NCI-H2227 (cell line): ENCODE results near the gene PSME1.
A peak's percentile ranks its signal among the peaks of the same experiment; 100 is the strongest.

Source experiments
- DNase-seq: peaks from one replicate; lab custom pipeline; 2025; ENCODE audit not compliant: unreplicated experiment; lab: John Stamatoyannopoulos, UW

Gene PSME1

GRCh38 chr14:24127673-24128072 is 8.3 kb upstream of the PSME1 start:
- no peak for DNase-seq

DNA sequence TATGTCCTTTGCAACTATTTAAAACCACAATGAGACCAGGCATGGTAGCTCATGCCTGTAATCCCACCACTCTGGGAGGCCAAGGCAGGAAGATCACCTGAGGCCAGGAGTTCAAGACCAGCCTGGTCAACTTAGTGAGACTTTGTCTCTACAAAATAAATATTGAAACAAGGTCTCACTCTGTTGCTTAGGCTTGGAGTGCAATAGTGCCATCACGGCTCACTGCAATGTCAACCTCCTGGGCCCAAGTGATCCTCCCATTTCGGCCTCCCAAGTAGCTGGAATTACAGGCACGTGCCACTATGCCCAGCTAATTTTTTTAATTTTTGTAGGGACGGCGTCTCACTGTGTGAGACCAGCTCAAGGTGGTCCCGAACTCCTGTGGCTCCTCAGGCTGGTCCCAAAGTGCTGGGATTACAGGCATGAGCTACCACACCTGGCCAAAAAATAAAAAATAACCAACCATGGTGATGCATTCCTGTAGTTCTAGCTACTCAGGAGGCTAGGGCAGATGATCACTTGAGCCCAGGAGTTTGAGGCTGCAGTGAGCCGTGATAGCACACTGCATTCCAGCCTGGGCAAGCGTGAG is 6.5 kb upstream of the PSME1 start:
- DNase-seq, result no peak

DNA sequence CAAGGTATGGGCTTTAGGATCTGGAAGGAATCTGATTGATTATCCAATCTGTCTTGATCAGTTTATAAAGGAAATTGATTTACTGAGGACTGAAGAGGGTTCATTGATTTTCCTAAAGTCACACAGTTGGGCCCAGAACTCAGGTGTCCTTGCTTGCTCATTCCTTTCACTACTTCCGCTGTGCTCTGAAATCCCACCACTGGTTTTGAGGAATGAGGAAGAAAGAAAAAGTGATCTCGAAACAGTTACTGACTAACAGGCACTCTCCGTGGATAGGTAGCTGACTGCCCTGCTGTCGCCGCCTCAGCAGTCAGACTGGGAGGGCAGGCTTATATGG is 5.6 kb upstream of the PSME1 start, which contains the start of gene FITM1:
FITM1 (plus strand) TSS at position 280 of the 337 bp plus-strand sequence. CDS start 905 bp downstream, outside the sequence.
- no peak for DNase-seq

DNA sequence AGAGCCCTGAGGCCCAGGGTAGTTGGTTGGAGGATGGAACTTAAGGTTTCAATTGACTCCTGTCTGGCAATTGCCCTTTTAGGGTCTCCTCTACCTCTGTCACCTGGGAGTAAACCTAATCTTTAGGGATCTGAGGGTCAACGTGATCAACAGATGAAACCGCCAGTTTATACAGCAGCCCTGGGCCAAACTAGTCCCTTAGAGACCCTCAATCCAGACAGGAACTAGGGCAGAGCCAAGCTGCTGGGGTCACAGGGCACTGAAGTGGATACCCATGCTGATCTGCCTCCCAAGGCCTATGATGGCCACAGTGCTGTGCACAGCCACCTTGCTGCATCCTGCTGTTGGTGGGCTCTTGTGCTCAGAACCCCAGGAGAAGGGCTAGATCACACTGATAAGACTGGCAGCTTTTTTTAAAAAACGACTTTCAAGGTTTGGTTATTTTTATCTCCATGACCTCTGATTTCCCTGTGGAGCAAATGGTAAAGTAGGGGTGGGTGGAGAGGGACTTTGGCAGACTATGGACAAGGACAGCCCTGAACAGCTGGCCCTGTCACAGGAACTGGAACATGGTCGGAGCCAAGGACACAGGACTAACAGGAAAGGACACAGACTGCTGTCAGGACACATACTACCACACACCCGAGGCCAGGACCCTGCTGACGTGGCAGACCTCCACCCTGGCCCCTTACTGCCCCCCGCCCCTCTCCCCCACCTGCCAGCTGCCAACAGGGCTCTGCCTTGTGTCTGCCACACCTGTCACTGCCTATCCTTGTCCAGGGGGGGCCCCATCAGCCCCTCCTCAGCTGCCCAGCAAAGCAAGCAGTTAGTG is 5.1 kb upstream of the PSME1 start:
- no peak for DNase-seq

DNA sequence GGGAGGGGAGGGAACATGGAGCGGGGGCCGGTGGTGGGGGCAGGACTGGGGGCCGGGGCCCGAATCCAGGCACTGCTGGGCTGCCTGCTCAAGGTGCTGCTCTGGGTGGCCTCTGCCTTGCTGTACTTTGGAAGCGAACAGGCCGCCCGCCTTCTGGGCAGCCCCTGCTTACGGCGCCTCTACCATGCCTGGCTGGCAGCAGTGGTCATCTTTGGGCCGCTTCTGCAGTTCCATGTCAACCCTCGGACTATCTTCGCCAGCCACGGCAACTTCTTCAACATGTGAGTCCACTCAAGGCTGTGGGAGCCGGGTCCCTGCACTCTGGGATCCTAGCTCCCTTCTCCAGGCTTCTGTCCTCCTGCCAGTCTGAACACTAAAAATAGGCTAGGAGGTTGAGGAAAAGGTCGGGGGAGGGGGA is 4.4 kb upstream of the PSME1 start:
- no peak for DNase-seq

GRCh38 chr14:24132061-24132685 is 3.8 kb upstream of the PSME1 start:
- no peak for DNase-seq

DNA sequence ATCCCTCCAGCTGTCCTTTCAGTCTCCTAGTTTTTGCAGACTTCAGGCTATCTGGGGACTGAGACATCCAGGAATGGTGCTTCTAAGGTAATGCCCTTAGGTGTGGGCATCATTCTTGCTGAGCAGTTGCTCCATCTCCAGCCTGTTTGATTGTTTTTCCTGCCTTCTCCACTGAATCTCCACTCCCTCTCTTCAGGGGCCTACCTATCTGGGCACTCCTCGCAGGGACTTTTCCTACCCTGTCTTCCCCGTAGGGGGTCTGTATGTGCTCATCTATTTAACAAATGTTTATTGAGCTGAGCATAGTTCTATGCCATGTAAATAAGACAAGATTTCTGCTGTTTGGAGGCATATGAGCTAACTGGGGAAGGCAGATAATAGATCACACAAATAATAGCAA is 3.0 kb upstream of the PSME1 start:
- no peak for DNase-seq

DNA sequence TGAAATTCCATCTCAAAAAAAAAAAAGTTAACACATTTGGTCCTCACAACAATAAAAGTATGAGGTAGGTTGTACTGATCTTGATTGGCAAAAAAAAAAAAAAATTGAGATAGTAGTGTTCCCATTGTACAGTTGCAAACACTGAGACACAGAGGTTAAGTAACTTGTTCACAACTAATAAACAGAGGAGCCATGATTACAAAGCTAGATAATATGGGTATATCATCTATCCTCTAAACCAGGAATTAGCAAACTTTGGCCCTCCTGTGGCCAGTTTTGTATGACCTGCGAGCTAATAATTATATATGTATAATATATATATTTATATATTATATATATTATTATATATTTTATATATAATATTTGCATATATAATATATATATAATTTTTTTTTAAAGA is 2.3 kb upstream of the PSME1 start:
- DNase-seq, result no peak

DNA sequence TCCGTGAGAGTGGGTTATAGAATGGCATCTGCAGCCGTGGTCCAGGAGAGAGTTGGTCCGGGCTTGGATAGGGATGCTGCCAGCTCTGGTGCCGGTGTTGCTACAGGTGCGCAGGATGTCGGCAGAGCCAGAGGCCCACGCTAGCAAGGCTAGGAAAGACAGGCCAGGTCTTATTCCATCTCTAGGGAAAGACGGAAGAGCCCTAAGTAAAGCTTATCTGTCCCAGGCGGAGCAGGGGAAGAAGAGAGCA is 485 bp upstream of the PSME1 start:
- no peak for DNase-seq

DNA sequence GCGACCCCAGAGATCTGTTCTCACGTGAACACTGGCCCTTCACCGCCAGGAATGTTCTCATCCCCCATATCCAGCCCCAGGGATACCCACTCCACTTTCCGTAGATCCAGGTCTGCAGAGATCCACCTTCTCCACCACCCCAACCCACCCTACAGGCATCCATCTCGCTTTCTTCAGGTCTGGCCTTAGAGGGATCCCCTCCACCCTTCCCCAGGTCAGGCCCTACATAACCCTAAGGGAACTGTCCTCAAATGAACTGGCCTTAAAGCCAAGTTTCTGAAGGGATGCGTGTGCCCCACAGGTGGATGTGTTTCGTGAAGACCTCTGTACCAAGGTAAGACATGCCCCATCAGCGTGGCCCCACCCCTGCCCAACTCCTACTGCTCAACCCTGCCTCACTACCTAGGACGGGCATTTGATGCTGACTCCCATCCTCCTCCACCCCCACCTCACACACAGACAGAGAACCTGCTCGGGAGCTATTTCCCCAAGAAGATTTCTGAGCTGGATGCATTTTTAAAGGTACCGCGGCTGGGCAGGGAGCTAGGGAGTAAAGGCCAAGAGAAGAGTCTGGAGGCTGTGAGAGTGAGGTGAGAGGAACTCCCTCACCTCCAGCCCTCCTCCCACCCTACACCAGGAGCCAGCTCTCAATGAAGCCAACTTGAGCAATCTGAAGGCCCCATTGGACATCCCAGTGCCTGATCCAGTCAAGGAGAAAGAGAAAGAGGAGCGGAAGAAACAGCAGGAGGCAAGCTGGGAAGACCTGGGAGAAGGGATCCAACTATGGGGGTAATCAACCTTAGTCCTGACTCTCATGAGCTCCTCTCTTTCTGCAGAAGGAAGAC is 912 bp downstream of the PSME1 start:
- DNase-seq, result no peak

DNA sequence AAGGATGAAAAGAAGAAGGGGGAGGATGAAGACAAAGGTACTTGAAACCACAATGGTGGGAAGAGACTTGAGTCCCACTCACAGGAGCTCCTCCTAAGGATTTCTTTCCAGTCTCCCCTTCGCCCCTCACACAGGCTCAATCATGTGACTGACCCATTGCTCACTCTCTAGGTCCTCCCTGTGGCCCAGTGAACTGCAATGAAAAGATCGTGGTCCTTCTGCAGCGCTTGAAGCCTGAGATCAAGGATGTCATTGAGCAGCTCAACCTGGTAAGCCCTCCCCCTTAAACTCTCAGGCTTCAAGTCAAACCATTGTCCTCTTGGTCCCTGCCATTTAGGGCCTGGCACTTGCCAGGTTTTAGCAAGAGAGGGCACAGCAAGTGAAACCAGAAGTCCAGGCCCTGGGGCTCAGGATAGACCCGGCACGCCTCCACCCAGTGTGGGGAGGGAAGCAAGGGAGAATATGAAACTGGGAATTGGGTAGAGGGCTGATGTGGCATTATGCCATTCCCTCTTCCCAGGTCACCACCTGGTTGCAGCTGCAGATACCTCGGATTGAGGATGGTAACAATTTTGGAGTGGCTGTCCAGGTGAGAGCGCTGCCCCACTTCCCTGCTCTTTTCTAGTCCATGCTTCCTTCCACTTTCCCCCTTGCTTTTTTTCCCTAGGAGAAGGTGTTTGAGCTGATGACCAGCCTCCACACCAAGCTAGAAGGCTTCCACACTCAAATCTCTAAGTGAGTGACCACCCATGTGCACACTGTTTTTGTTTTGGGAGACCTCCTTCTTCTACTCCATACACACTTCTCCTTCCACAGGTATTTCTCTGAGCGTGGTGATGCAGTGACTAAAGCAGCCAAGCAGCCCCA is 1.8 kb downstream of the PSME1 start:
- DNase-seq, result no peak

GRCh38 chr14:24138396-24139271 is 2.6 kb downstream of the PSME1 start:
- DNase-seq, result no peak

DNA sequence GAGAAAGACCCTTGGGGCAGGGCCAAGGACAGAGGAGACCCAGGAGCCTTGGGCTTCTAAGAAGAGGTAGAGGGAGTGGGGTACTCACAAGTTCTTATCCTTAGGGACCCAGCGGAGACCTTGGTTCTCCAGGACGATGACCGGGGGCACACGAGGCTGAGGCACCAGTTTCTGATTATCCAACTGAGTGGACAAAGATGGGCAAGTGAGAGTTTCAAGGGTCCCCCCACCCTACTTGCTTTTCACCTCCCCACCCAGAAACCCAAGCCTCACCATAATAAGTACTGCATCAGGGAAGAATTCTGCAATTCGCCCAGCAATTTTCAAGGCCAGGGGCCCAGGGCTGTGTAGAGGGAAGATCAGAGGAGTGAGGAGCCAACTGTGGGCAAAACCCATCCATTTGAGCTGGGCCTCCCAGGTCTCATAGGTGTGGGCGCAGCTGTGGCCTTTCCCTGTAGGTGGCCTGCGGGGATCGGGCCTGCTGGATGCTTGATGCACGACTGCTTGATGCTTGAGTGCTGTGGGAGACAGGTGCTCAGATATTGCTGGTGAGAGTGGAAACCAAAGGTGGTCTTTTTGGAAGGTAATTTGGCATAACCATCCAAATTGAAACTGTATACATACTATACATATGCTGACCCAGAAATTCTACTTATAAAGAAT is 3.4 kb downstream of the PSME1 start:
- no peak for DNase-seq

- DNase-seq, result peak; percentile 99
These were observed 5.3 kb downstream of the PSME1 start, which contains the start of gene EMC9 for GRCh38 chr14:24141097-24141880. TSS of gene EMC9 (minus strand) at chr14:24141591. CDS start at chr14:24141304, 287 bp downstream.

DNA sequence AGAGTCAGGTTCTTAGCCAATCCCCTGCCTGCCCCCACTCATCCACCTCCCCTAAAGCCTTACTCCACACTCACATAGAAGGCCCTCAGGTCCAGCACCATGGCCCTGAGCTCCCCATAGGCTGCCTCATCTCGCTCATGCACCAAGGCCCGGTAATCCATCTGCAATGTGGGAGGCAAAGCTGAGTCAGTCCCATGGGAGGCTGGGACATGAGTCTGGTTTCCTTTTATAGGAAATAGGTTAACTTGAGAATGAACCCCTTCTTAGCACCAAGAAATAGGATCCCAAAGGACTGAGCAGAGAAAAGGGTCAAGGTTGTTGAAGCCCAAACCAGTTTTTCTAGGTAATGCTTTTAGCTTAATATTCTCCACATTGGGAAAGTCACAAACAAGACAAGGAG is 7.5 kb downstream of the PSME1 start:
- no peak for DNase-seq

DNA sequence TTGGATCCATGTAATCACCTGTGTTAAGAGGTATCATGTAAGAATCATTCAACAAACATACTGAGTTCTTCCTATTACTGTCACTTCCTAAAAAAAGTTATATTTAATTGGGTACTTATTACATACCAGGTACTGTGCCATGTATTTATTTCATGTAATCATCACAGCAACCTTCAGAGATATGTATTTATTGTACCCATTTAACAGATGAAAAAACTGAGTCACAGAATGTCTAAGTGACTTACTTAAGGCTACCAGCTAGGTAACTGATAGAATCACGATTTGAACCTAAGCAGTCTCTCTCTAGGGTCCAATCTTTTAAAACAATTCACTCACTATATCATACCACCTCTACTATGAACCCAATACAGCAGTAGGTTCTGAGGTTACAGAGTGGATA is 8.5 kb downstream of the PSME1 start:
- DNase-seq, result no peak

- DNase-seq, result no peak
These were observed 9.2 kb downstream of the PSME1 start for GRCh38 chr14:24145219-24145618.

GRCh38 chr14:24145690-24146452 is 9.9 kb downstream of the PSME1 start:
- peak; percentile 61 for DNase-seq
